ENCODE data around the gene CDAN1.

DNA sequence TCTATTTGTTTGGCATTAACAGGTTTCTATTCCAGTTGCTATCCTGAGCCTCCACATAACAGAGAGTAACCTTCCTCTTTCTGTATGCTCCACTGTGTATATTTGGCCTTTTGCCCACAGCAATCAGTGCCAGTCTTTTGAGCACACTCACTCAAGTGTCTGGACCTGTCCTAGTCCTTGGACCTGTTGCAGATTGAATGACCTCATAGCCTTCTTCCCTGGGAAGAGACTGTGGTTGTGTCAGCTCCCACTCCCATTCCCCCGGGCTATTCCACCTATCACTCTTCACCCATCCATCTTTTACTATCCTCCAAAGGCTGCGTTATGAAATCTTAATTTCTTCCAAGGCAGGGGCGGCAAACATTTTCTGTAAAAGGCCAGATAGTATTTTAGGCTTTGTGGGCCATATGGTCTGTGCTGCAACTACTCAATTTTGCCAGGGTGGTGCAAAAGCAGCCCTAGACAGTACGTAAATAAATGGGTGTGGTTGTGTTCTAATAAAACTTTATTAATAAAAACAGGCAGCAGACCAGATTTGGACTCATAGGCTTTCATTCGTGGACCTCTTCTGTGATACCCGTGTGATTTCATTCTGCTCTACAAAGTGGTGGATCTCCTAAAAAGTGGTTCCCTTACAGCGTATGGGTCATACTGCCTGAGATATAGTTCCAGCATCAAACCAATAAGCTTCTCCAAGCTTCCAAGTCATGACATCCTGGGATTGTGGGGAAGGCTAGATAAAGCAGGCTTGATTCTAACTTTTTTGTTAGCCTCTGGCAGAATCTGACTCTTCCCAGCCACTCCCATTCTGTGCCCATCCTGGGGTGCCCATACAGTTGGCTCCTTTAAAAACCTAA, 57.4 kb downstream of the CDAN1 start:
- TF ChIP-seq, protein P1, sequence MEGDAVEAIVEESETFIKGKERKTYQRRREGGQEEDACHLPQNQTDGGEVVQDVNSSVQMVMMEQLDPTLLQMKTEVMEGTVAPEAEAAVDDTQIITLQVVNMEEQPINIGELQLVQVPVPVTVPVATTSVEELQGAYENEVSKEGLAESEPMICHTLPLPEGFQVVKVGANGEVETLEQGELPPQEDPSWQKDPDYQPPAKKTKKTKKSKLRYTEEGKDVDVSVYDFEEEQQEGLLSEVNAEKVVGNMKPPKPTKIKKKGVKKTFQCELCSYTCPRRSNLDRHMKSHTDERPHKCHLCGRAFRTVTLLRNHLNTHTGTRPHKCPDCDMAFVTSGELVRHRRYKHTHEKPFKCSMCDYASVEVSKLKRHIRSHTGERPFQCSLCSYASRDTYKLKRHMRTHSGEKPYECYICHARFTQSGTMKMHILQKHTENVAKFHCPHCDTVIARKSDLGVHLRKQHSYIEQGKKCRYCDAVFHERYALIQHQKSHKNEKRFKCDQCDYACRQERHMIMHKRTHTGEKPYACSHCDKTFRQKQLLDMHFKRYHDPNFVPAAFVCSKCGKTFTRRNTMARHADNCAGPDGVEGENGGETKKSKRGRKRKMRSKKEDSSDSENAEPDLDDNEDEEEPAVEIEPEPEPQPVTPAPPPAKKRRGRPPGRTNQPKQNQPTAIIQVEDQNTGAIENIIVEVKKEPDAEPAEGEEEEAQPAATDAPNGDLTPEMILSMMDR (conservative IDR thresholded peaks at IDR 0.05): no peak
- TF ChIP-seq ZFX (IDR thresholded peaks at IDR 0.05): no peak
